Fibroblast of skin of abdomen (primary cell): ENCODE results near the gene UNC13A.

ENCODE experiments used
- DNase-seq: peaks from one replicate; pipeline ENCODE4 v3.0.0-alpha.2; 2013

The UNC13A gene

GRCh38 chr19:17625043-17625442 is 63.1 kb downstream of the UNC13A start:
- no peak for DNase-seq

GRCh38 chr19:17624314-17624991 is 63.7 kb downstream of the UNC13A start:
- DNase-seq, result no peak

DNA sequence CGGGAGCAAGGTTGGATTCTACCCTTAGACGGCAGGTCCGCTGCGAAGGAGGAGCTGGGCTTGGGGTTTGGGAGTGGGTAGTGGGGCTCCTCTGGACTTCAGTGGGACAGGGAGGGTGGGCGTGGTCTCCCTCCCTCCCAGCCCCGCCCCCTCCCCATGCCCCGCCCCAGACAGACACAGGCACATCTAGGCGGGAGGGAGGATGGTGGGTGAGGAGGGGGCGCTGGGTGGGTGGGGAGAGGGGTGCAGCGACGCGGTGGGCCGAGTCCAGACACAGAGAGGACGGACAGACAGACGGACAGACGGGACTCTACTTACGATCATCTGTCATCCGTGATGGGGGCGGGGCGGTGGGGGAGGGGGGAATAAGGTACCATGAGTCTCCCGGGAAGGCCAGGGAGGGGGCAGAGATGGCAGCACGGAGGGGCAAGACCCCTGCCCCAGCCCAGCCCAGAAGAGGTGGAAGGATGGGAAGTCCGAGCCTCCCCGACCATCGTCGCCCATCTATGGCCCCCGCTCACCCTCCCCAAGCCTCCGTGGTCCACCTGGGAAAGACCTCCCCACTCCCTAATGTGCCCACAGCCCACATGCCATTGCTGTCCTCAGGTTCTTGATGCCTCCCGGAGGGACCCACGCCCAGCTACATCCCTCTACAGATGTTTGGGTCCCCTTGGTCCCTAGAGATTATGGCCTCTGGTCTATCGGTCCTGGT is 64.8 kb downstream of the UNC13A start:
- DNase-seq, result no peak

DNA sequence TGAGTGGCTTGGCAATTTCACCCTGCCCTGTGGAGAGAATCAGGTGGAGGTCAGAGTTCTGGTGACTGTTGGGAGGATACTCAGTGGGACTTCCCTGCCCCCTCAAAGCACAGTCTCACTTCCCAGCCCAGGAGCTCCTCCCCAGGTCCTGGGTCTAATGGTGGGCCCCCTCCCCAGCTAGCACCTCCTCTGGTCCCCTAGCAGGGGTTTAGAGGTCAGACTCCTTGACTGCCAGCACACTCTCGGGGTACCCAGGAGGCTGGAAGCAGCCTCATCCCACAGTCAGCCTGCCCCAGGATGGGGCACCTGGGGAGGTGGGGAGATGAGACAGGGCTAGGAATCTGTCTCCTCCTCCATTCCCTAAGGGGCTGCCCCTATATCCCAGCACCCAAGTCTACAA is 67.5 kb downstream of the UNC13A start:
- no peak for DNase-seq

- DNase-seq, result no peak
Observed at GRCh38 chr19:17618936-17619335, 69.2 kb downstream of the UNC13A start.

GRCh38 chr19:17618281-17618903 is 69.8 kb downstream of the UNC13A start:
- no peak for DNase-seq

DNA sequence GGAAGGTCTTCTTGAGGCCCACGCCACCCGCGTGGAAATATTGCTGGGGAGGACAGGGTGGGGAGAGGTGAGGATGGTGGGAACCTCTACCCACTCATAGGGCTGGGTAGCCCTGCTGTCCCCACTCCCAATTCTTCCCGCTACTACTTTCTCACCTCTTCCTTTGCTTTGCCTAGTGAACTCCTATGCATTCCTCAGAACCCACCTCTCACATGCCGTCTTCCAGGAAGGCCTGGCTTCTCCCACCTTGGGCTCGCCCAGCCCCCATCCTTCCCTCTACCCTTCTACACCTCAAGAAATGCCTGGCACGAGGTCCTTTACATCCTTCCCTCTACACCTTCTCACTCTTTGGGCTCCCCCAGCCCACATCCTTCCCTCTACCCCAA is 70.4 kb downstream of the UNC13A start:
- no peak for DNase-seq

DNA sequence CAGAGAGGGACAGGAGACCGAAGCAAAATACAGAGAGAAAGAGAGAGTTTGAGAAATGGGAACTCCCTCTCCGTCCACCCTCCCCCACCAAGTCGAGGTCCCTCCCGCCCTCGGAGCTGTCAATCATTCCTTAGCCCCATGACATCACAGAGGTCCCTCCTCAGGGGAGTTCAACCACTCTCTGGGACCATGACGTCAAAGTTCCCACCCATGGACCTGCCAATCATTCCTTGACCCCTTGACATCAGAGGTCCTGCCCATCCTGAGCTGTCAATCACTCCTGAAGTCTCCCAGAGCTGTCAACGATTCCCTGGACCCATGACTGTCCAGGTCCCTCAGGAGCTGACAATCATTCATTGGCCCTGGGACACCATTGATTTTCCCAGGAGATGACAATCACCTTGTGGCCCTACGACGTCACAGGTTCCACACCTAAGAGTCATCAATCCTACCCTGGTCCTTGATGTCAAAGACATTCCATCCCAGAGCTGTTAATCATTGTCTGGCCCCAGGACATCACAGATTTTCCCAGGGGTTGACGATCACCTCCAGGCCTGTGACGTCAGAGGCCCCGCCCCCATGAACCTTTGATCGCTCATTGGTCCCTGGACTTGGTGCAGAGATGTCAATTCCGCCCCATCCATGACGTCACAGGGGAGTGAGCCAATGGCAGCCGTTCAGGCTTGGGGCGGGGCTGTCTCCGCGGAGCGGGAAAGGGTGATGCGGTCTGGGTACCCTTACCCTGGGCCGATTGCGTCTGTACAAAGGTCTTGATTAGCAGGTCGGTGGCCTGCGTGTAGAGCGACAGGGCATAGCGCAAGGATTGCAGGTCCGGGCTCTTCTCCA is 71.0 kb downstream of the UNC13A start:
- no peak for DNase-seq

DNA sequence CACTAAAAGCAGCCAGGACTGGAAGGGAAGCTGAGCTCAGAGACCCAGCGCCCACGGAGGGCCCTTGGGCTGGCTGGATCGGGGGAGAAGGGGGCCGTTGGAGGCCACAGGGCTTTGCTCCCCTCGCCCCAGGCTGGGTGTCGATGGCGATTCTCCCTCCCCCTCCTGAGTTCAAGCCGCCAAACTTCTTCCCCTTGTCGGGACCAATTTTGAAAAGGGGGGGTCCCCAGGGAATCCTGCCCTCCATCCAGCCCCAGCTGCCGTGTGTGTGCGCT is 71.5 kb downstream of the UNC13A start:
- no peak for DNase-seq

DNA sequence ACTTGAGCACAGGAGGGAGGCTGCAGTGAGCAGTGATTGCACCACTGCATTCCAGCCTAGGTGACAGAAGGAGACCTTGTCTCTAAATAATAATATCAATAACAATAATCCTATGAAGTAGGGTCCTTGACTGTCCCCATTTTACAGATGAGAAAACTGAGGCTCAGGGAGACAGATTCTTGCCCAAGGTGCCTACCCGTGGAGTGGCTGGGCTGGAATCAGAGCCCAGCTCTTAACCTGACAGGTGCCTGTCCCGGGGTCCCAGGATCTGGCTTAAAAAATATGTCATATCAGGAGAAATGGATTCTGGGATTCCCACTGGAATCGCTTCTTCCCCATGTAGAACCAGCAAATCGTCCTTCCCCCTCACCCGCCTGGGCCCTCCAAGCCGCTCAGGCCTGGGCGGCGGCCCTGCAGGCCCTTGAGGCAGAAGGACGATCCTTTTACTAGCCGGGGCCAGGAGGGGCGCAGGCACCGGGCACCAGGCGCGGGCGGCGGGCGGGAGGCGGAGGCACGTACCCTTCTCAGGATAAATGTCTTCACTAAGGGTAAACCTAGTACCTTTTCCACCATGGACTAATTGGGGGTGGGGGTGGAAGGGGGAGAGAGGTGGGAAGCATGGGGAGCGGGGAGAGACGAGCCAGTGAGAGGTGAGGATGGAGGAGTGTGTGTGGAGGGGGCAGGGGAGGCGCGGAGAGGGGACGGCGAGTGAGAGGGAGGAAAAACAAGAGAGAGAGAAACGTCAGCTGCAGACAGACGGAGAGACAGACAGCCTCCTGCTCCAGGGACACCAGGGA is 72.1 kb downstream of the UNC13A start:
- DNase-seq, result no peak

DNA sequence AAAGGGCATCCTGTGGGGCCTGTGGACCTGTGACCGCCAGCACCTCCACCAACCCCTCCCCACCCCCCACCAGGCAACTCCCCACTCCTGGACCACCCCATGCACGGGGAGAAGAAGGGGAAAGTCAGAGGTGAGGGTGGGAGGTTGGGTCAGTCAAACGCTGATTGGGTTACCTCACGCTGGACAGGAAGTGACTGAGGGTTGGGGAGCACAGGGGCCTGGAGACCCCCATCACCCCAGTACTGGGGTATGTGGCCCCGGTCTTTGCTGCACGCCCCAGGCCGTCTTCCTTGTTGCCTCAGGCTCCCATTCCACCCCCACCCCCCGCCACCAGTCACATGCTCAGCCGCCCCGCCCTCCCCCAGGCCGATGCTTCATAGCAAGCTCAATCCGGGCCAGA is 73.7 kb downstream of the UNC13A start:
- DNase-seq, result no peak

DNA sequence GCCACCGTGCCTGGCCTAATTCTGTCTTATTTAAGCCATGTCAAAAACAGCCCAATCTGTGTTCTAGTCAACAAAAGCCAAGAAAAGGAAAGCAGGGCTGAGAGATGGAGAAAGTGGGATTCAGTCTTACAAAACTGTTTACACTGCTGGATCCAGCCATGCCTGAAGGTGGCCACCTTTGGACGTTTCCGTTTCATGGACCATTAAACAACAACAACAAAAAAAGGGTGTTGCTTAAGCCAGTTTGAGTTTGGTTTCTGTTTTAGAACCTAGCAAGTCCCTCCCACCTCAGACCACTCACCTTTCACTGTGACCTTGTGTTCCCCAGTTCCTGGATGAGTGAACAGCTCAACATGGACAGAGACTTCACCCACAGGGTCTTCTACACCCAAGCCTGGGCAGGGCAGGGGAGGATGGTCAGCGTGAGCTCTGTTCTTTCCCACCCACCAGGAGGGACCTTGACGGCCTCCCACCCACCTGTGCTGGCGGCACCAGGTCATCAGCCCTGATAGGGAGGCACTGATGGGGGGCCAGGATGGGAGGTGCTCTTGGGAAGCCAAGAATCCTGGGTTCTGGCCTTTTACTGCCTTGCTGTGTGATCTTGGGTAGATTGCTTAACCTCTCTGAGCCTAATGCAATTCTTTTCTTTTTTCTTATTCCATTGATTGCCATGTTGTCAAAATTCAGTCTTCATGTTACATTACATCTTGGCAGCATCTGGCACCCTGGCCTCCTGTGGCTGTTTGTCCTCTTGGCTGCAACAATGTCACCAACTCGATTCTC is 76.5 kb downstream of the UNC13A start:
- DNase-seq, result no peak

GRCh38 chr19:17610384-17610783 is 77.8 kb downstream of the UNC13A start:
- no peak for DNase-seq

- DNase-seq, result no peak
Observed at GRCh38 chr19:17607936-17608335, 80.2 kb downstream of the UNC13A start.

DNA sequence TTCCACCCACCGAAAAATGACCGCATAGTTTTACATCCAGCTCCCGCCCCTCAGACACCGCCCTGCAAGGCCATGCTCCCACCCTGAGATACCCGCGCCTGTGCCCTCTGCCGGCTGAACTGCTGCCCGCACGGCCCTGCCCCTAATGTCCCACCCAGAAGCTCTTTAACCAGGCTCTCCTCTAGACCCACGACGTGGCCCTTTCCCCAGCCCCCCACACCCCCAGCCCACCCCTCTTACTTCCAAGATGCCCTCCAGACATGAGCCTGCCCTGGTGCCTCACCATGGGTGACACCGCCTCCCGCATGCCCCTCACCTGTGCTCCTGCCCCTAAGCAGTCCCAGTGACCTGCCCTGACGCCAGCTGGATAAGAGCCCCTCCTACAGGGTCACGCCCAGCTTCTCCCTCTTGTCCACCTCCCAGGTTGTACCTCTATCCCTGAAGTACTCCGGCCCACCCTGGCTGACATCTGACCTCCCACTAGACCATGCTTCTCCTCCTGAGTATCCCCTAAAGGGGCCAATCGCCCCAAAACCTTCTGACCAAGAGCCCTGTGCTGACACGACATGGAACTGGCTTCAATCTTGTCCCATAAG is 81.5 kb downstream of the UNC13A start:
- DNase-seq, result no peak

DNA sequence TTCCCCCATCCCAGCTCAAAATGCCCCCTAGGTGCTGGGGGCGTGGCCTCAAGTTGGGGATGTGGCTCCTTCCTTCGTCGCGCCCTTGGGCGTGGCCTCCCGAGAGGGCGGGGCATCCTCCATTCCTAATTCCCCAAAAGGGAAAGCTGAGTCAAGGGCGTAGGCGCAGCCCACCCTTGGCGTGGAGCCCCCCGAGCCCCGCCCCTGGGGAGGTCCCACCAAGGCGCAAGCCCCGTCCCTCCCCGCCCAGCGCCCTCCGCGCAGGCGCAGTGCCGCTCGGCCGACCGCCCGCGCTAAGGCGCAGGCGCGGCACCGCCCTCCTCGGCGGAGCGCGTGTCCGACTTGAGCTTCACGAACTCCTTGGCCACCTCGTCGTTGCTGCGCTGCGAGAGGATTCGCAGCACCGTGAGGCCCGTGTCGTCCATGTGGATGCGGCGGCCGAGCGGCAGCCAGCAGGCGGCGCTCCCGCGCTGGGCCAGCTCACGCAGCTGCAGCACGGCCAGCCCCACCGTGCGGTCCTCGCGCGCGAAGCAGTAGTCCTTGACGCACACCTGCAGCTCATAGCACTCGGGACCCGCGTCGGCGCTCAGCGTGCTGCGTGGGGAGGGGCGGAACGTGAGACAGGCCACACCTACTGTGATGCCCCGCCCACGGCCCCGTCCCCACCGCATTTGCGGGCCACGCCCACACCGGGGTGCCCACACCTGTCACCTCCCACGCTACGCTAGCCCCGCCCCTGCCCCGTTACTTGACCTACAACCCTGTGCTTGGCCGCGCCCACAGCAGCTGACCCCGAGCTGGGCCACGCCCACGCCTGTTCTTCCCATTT is 82.2 kb downstream of the UNC13A start:
- DNase-seq, result peak; percentile 80

GRCh38 chr19:17605117-17605516 is 83.0 kb downstream of the UNC13A start:
- no peak for DNase-seq

DNA sequence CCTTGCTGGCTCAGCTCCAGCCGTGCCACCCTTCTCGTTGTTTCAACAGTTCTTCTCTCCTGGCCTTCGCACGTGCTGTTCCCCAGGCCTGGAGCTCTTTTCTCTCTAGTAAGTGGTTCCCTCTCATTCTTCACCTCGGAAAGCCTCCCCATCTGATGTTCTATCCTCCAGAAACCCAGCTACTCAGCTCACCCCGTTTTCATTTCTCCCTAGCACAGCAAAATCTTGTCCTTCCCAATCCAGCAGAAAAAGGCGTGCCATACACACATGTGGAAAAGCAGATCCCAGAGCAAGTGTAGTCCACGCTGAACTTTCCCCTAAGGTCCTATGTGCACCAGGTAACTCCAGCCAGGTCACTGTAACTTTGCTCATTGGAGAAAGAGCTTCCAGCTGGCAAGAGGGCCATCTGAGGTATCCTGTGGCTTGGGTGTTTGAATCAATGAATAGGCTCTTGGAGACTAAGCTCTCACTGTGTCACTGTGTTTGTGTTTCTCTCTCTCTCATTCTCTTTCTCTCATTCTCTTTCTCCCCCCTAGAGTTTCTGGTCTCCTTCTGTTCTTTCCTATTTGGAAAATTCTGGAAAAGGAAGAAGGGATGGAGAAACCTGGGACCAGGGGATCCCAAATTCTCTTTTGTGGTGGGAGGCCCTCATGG is 83.7 kb downstream of the UNC13A start:
- DNase-seq, result no peak

DNA sequence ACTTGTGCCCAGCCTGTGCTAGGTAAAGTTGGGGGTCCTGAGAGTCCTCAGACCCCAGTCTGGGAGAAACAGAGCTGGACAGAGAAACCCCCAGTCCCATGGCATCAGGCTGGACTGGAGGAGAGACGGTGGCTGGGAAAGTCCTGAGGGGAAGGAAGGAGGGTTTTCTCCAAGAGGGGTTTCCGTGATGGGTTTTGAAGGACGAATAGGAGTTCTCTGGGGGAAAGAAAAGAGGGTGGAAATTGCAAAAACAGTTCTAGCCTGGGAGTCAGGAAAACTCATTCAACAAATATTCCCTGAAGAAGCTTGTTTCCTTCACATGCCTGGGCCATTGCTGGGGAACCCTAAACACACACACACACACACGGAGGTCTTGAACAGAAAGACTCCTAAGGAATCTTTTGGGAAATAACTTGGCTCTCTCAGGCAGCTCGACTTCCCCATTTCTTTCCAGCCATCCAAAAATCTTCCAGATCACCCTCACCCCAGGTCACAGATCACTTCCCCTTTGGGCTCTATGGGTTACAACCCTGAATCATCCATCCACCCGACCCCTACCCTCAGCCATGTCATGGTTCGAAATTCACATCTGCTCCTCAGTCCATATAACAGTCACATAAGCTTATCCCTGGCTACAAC is 85.2 kb downstream of the UNC13A start:
- DNase-seq, result no peak
